Kidney tubule cell (primary cell): ENCODE measurements around the gene TACC2.
"Not testable (repeated sequence)": the region's sequence is repeated elsewhere in the genome, so short reads cannot be mapped to it uniquely, and the experiment has no call there.

ENCODE experiments used
- DNase-seq: peaks from one replicate; pipeline ENCODE4 v3.0.0-alpha.2; 2018; ENCODE audit warnings: low spot score

Gene TACC2

DNA sequence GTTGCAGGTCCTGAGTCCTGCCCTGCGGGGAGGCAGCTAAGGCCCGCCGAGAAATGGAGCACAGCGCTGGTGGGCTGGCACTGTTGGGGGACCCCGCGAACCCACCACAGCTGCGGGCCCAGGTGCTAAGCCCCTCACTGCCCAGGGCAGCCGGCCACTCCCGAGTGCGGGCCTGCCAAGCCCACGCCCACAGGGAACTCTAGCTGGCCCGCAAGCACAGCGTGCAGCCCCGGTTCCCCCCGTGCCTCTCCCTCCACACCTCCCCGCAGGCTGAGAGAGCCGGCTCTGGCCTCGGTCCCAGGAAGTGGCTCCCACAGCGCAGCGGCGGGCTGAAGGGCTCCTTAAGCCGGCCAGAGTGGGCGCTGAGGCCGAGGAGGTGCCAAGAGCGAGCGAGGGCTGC lies 10.5 kb upstream of the TACC2 start:
- no peak for DNase-seq

DNA sequence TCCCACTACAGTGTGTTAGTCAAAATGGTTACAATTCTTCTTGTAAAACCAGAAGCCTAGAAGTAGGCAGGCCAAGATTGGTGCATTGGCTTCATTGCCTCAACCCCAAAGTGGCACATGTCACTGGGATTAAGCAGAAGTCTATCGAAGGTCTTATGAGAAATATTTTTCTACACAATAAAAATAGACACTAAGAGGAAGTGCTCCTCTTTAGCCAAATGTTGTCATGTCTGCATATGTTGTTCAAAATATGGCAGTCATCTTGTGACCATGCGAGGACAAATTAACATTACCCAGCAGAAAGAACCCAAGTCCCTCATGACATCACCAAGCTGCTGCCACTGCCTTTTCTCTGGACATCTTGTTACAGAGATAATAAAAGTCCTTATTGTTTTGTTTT lies 7.6 kb upstream of the TACC2 start:
- no peak for DNase-seq

DNA sequence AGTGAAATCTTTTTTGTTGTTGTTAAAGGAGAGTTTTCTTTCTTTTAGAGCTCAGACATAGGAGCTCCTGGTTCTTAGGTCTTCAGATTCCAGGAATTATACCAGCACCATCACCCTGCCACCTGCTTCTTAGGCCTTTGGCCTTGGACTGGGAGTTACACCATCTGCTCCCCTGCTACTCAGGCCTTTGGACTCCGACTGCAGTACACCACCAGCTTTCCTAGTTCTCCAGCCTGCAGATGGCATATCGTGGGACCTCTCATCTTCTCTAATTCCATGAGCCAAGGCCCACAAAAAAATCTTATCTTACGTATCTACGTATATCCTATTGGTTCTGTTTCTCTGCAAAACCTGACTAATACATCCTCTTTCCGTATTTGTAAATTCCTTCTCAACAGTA lies 5.1 kb upstream of the TACC2 start:
- DNase-seq = no peak

DNA sequence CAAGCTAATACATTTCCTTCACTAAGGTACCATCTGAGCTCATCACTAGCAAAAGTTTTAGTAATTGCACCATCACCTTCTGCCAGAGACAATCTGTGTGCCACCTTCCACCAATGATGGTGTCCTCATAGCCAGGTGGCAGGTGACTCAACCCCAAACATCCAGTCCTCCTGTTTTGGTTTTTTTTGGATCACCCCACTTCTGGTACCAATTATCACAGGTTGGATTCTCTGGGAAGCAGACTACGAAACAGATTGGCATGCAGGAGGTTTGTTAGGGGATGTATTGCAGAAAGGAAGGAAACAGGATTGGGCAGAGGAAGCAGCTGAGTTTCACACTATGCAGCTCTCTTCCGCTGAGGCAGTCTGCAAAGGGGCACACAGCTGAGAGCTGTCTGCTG lies 4.5 kb upstream of the TACC2 start:
- DNase-seq = no peak

DNA sequence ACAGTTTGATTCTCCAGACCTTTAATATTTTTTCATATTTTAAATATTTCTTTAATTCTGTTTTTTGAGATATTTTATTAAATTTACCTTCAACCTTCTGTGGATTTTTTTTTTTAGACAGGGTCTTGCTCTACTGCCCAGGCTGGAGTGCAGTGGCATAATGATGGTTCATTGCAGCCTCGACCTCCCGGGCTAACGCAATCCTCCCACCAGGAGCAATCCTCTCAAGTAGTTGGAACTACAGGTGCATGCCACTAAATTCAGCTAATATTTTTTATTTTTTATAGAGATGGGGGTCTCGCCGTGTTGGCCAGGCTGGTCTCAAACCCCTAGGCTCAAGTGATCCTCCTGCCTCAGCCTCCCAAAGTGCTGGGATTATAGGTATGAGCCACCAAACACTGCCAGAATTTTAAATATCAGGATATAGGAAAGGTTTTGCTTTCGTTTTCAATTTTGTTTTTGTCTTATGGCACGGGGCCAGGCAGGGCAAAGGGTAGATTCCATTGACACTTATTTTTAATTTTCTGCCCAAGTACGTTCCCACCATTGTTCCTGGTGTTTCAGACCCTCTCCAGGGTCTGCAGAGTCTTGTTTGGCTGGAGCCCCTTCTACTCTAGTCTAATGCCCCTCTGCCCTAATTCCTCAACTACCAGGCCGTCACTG lies 1.2 kb downstream of the TACC2 start:
- no peak for DNase-seq

DNA sequence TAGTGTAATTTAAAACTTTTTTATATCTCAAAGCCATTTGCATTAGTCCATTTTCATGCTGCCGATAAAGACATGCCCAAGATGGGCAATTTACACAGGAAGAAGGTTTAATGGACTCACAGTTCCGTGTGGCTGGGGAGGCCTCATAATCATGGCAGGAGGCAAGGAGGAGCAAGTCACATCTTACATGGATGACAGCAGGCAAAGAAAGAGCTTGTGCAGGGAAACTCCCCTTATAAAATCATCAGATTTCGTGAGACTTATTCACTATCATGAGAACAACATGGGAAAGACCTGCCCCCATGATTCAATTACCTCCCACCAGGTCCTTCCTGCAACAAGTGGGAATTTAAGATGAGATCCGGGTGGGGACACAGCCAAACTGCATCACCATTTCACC lies 2.8 kb downstream of the TACC2 start:
- not testable (repeated sequence) for DNase-seq

DNA sequence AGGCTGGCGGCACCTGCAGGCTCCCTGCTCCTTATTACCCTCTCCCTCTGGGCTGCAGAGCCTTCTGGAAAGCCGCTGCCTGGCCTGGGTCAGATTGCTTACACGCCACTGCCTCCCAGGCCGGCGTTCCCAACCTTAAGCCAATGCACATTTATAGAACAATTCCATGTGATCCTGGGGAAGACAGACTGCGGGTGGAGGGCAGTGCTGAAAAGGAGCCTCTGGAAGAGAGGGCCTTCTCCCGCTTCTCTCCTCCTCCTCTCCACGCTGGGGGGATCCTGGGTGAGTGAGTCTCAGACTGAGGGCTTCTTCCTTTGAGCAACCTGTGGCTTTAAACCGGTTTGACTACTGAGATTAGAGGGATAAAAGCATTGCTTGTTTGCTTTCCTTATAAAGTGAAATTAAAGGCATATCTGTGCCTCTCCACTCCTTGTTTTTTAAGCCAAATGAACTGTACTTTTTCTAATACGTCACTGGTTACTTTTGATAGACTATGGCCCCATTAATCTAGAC lies 5.5 kb downstream of the TACC2 start:
- DNase-seq = no peak

DNA sequence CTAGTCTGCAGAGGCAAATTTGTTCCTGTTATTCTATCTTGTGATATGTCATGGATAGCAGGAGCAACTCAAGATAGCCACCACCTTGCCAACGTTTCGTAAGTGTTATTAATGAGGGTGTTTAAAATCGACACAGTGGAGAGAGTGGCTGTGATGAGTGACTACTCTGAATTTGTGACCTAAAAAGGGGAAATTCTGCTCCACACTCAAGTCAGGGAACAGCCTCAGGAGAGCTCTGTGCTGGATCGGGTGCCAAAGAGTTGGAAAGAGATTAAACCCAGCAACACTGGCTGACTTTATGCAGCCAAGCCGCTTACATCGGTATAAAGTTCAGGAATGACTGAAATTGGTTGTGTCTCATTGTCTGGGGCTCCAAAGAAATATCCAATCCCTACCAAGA lies 9.5 kb downstream of the TACC2 start:
- no peak for DNase-seq

DNA sequence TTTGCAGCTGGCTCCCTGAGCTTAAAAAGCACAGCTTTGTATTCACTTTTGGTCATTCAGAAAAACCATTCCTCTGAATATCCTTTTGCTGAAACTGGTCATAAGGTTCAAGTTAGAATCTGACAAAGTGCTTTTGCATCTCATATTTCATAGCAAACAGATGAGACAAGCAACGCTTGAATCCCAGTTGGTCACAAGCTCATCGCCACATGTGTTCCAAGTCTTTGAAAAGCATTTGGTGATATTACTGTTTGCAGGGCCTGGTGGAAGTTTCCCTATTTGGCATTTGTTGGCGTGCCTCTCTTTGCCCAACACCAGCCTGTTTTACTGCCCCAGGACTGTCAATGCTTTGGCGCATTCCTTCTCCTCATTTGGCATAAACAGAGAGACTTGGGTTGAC lies 10.3 kb downstream of the TACC2 start:
- no peak for DNase-seq

DNA sequence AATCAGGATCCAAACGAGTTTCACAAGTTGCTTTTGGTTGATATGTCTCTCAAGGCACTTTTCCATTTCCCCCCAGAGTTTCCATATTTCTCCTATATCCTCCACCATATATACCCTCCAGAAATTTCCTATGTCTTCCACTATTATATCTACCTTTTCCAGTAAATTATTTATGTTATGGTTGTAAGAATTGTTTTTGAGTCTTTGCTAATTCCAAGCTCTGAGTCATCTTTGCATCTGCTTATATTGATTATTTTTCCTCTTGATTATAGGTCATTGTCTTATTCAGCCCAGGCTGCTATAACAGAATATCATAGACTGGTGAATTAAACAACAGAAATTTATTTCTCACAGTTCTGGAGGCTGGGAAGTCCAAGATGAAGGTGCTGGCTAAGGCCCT lies 12.7 kb downstream of the TACC2 start:
- no peak for DNase-seq

DNA sequence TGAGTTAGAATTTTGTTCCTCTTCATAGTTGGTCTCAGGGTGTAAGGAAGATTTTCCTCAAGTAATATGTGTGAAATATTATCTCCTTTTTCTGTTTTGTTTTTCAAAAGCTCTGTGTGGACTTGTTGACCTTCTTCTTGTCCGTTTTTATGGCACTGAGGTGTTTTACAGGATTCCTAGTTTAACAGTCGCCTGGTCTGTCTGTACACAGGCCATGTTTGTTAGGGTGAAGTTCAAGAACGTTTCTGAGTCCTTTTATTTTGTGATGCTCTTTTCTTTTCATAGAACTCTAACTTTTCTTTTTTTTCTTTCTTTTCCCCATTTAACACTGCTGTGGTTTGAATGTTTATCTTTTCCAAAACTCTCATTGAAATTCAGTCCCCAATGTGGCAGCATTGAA lies 18.5 kb downstream of the TACC2 start:
- no peak for DNase-seq

DNA sequence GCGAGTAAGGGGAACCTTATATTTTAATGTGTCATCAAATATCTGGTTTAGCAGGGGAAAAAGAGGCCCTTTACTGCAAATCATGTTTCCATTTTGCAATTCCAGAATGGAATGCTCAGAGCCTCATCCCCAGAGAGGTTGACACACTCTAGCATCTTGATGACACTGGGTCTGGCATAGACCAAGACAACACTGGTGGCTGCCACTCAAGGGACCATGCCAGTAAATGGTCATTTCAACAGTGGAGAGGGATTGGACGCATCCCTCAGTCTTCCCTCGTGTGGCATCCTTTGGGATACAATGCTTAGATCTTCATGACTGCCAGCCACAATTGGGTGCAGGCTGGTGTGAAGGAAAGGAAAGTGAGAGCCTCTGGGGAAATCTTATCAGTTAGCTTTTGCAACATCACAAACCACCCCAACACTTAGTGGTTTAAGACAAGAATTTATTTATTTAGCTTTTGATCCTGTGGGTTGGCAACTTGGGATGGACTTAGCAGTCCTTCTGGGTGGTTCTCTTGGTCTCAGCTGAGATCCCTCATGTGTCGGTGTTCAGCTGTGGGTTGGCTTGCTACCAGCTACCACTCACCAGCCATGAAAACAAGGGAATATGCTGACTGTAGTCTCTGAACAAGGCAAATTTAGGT lies 21.6 kb downstream of the TACC2 start:
- DNase-seq = no peak

DNA sequence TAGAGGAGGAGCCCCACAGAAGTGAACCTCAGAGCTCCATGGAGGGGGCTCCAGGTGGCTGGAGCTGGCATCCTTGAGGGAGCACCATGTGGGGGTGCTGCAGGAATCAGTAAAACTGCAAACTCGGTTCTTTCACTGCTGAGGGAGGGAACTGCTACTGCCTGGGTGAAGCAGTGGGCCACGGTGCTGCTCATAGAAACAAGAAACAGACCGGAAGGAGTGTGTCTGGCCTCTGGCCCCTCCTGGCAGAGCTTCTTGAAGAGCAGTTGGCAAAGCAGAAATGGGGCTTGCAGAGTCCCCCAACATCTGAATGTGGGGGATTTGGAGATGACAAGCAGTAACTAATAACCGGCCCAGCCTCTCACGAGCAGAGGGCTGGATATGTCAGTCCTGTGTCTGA lies 23.8 kb downstream of the TACC2 start:
- no peak for DNase-seq

DNA sequence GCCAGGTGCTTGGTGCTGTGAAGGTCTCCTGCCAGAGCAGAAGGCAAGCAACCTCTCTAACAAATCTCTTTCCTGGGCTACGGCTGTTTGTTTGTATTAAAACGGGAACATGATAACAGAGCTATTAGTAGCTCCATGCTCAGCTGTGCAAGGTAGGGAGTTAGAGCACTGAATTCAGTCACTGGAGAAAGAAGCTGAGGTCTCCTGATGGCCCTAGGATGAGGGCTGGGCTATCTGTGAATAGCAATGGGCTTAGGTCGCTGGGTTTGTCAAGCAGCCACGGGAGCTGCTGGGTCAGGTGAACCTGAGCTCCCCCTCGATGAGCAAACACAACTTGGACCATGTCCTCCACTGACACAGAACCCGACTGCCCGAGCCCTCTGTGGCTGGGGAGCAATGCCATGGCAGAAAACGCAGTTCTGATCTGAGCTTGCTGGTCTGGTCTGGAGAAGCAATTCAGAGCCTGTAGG lies 24.4 kb downstream of the TACC2 start:
- DNase-seq = no peak

DNA sequence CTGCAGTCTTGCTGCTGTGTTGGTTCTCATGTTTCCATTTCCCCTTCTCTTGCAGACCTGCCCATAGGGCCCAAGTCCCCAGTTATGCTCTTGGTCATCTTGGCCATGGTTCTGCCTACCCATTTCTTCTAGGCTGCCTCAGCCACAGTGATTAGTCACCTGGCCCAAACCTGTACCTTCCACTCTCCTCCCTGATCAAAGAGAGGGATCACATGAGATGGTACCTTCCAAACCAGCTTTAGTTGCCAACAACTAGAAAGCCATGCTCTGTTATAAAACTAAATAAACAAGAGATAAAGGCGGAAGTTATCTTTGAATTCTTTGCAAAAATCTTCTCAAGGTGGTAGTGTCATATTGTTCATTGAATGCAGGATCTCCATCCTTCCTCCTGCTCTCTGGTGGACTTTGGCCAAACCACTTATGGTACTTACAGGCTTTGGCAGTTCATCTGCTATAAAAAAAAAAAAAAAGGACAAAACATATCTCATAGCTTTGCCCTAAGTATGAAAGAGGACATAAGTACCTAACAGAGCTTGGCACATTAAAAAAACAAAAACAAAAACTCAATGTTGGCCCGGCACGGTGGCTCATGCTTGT lies 25.8 kb downstream of the TACC2 start:
- no peak for DNase-seq

DNA sequence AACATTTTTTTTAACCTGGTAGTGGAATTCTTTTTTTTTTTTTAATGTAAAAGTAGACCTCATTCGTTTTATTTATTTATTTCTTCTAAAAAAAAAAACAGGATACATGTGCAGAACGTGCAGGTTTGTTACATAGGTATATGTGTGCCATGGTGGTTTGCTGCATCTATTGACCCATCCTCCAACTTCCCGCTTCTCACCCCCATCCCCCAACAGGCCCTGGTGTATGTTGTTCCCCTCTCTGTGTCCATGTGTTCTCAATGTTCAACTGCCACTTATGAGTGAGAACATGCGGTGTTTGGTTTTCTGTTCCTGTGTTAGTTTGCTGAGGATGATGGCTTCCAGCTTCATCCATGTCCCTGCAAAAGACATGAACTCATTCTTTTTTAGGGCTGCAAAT lies 29.0 kb downstream of the TACC2 start:
- DNase-seq = not testable (repeated sequence)

DNA sequence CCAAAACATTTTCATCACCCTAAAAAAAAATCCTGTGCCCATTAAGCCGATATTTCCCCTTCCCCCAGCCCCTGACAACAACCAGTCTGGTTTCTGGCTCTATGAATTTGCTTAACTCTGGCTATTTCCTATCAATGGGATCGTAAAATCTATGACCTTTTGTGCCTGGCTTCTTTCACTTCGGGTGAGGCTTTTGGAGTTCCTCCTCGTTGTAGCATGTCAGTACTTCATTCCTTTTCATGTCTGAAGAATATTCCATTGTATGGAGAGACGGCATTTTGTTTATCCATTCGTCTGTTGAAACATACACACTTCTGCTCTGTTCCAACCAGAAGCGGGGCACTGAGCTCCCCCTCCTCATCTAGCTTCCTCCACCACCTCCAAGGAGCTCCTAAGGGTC lies 29.5 kb downstream of the TACC2 start:
- DNase-seq = no peak

DNA sequence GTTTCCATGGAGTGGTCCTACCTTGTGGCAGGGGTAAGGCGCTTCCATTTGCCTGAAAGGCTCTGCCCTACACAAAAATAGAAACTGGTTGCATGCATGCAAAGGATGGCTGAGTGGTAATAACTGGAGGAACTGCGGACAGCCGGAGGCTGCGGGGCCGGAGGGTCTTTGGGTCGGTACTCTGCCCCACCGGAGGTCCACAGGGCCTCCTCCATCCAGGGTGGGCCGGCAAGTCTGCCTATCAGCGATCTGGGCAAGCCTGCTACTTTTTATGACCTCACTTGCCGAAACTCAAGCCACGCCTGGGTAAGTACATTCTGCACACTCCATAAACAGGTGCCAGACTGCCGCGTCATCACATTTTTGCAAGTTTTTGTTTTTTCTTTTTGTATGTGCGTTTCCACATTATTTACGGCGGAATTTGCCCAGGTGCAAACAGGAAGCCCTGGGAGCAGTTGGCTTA lies 30.0 kb downstream of the TACC2 start:
- DNase-seq = peak; percentile 77

DNA sequence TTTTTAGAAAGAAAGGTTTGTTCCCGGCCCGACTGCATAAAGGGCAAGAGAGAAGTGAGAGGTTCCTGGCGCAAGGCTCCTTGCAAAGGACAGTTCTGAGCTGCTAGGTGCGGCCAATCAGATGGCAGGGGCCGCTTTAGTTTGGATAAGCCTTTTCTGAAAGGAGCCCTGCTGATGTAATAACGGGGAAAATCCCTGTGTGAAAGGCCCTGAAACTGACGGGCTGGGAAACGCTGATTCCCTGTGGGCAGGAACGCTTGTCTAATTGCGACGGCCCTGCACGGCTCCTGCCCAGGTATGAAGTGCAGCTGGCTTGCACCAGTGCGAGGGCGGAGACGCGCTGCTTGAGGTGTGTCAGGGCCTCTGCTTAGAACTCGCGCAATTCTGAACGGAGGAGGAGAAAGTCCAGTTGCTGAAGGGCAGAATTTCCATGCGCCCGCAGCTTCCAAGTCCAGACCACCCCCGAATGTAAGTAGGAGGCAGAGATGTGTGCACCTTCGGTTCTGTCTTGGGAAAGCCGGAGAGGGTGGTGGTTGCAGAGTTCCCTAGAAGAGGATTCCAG lies 30.5 kb downstream of the TACC2 start:
- DNase-seq = peak; percentile 93

DNA sequence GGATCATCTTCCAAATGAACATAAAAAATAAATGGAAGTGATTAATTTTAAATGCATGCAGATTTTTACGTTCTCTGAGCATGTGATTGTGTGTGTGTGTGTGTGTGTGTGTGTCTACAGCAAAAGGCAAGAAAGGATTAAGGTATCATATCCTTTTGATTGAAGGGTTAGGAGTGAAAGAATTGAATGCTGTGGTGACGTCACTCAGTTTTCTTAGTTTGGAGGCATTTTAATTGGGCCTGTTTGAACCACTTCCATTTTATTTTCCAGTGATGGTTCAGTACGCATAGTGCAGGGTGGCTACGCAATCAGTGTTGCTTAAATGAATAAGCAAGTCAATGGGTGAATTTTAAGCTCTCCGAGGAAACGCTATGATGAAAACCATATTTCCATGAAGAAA lies 31.3 kb downstream of the TACC2 start:
- peak; percentile 34 for DNase-seq

DNA sequence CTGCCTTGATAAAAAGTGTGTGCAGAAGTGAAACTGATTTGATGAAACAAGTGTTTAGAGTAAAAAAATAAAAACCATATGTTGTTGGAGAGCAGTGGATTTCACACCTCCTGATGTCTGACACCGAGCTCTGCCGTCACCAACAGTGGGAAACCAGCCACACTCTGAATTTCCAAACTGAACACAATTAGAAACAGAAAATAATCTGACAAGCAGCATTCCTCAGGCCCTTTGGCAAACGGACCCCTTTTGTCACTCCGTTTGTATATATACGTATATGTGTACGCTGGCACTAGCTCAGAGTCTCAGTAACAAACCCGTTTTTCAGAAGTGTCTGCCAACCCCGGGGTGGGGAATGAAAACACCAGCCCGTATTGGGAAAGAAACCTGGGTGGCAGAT lies 32.4 kb downstream of the TACC2 start:
- no peak for DNase-seq

DNA sequence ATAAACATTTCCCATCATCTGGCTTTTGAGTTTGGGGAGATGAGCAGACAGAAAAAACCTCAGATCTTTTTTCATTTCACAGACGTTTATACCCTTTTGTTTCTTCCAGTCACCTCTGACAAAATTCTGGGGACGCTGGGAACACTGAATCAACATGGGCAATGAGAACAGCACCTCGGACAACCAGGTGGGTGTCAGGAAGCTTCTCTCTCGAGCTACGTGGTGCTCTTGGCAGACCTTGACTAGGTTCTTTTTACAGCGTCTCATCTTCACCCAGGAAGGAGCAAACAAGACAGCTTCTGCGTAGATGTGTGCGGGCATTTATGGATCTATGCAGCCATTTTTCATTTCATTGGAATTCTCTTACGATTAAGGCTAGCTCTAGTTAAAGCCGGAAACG lies 32.9 kb downstream of the TACC2 start:
- DNase-seq = no peak

DNA sequence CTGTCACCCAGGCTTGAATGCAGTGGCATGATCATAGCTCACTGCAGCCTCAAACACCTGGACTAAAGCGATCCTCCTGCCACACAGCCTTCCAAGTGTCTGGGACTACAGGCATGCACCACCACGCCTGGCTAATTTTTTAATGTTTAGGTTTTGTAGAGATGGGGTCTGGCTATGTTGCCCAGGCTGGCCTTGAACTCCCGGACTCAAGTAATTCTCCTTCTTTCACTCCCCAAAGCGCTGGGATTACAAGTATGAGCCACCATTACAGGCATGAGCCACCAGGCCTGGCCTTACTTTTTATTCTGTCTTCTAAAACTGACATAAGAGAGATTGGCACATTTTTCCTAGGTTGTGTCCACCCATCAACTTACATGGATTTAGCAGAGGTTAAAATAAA lies 33.3 kb downstream of the TACC2 start:
- no peak for DNase-seq
